Stimulated activated CD4-positive, alpha-beta T cell treated with anti-CD3 and anti-CD28 coated beads, Interleukin-4, amount 100 ng/mL, for 24 hours (primary cell): ENCODE results near the gene COG5.
A peak's percentile ranks its signal among the peaks of the same experiment; 100 is the strongest.
"Not testable (repeated sequence)": the region's sequence is repeated elsewhere in the genome, so short reads cannot be mapped to it uniquely, and the experiment has no call there.

Source experiments
- DNase-seq: peaks from one replicate; pipeline ENCODE4 v3.0.0-alpha.2; 2020

The COG5 gene

DNA sequence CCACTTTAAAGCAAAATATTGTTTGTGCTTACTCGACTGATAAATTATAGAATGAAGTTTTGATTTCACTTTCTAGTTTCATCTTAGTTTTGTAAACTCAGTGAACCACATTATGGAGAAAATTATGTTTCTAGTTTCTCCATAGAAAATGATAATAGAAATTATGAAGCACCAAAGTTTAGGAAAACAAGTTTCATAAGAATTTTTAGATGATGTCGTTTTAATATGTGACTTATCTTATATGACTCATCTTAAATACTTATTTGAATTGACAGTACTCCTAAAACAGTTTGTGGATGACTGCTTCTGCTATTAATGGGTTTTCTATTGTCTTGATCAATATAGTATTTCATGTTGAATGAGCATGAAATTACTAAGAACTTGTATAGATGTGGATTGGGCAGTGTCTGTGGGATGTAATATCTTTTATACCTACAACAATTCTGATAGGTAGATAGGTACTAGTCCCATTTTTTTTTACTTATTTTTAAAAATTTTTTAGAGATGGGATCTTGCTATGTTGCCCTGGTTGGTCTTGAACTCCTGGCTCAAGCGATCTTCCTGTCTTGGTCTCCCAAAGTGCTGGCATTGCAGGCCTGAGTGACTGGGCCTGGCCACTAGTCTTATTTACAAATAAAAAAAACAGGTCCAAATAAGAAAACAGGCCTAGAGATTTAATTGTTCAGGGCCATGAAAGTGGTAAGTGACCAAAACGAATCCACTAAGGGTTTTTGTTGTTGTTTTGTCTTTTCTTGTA, 391.3 kb downstream of the COG5 start:
- DNase-seq = no peak

DNA sequence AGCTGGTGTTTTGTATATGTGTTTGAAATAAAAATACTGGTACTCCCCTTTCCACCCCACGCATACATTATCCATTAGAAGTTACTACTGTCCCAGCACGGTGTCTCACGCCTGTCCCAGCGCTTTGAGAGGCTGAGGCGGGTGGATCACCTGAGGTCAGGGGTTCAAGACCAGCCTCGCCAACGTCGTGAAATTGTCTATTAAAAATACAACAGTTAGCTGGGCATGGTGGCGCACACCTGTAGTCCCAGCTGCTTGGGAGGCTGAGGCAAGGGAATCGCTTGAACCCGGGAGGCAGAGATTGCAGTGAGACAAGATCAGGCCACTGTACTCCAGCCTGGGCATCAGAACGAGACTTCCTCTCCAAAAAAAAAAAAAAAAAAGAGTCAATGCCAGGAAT, 392.2 kb downstream of the COG5 start:
- no peak for DNase-seq

DNA sequence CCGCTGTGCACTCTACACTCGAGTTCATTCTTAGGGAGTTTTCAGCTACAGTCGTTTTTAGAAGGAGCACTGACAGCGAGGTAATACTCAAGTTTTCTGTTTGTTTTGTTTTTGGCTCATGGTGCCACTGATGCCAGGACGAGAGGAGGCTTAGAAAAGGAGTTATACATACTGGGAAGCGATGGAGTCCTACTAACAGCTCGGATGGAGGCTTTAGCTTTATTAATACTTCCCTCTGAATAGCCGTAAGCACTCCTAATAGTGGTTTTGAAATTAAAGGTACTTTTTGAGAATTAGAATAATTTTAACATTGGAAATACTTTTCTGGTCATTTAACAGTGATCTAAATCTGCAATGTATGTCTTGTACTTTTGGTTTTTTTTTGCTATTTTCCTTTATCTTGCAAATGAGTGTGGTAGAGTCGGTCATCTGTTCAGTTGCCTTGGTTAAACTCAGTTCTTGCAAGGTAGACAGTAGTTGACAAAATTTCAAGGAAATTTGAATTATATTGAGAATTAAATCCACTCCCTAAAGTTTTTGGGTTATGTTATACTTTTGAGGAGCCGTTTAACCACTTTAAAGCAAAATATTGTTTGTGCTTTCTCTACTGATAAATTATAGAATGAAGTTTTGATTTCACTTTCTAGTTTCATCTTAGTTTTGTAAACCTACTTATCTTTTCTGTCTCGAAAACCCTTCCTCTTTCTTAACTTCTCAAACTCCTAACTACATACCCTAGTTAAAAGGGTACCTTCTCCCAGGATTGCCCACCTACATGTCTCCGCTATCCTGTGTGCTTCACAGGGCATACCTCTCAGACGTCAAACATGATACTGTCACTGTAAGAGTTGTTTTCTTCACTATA, 393.4 kb downstream of the COG5 start:
- DNase-seq = no peak

DNA sequence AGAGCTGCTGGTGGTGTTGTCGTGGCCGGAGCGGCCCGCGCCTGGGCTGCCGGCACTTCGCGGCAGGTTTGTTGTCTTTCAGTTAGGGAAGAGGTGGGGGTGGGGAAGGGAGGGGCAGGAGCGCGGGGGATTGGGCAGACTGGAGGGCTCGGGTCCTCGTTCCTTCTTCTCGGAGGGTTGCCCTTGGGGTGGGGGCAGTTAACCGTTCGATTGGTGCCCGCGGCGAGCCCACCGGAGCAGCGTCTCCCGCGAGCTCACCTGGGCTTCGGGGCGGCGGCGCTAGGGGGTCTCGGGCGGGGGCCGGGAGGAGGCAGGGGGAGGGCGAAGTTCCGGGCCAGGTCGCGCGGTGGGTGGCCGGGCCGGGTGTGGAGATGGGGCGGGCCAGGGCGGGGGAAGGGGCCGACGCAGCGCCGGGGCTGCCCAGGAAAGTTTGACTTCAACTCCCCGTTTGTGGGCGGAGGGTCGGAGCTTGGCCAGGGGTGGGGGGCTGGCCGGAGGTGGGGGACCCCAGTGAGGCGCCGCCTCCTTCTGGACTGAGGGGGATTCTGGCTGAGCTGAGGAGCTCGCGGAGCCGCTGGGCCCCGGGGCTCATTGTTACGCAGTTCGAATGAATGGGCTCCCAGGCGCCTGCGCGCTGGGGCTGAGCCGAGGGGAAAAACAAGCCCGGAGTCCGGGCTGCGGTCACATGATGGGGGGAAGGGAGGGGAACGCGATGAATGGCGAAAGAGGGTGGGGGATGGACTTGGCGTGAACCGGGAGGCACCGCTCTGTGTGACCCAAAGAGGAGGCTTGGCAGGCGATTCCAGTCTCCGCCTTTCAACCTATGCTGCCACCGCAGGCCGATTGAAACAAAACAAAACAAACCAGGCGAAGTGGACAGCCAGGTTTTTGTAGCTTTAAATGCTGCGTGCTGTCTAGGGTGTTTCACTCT, 394.3 kb downstream of the COG5 start:
- DNase-seq = peak; percentile 89

DNA sequence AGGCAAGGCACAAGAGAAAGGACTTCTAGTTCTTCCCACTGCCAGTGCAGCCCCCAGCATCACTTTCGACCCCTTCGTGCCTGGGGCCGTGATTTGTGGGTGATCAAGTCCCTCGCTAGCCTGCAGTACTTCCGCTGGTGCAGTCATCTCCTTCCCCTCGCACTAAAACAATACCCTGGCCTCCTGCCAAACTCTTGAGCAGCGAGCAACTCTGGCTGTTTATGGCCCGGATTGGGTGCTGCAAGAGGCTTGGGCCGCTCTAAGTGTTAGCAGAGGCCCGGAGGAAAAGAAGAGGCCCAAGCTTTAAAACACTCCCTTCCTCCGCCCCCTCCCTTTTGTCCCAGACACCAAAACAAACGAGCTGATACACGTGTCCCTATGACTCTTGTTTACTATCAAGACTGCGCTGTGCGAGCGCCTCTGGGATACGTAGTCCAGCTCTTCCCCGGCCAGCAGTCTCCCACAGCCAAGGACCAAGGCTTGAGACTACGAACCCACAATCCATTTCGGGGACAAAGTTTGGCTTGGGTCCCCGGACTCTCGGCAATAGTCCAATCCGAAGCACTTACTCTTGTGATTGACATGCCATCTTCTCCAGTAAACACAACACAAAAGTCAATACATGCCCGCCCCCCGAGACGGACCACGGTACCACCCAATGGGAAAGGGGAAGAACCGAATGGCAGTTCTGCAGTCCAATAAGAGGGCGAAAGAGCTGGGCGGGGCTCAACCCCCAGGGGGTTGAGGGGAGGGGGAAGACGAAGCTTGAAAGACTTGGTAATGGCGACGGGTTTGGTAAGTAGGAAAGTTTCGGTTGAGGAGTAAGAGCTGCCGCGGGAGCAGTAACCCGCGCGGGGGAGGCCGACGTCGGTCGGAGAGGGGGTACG, 395.2 kb downstream of the COG5 start, which contains the start of gene HBP1:
TSS of gene HBP1 (plus strand) at position 771 of the 887 bp plus-strand sequence. CDS start 10,891 bp downstream, outside the sequence.
- peak; percentile 99 for DNase-seq

DNA sequence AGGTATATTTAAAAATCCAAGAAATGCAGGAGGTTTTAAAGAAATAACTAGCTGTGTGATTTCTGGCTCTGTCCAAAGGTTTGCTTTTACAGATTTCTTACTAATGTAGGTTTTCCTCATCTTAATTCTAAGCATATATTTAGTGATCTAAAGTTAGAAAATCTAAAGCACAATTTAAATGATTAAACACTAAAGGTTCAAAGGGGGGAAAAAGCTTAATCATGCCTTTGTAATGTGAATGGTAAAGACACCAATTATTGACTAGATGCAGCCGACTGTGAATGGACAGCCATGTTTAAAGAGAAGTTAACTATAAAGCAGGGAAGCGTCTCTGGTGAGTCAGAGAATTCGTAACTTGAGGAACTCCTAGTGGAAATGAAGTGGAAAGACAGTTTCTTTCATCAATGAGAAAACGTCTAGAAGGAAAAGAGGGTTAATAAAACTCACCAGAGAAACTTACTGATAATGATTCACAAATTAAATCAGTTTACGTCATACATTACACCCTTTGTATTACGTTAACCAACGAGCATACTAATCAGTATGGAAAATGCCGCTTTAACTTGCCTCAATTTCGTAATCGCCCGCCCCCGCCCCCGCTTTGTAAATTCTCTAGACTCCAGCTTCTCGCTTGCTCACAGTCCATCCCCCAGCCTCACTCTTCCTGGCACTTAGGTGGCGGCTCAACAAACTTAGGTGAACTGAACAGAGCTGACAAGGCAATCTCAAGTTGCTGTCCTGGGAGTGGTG, 396.1 kb downstream of the COG5 start:
- peak; percentile 75 for DNase-seq

DNA sequence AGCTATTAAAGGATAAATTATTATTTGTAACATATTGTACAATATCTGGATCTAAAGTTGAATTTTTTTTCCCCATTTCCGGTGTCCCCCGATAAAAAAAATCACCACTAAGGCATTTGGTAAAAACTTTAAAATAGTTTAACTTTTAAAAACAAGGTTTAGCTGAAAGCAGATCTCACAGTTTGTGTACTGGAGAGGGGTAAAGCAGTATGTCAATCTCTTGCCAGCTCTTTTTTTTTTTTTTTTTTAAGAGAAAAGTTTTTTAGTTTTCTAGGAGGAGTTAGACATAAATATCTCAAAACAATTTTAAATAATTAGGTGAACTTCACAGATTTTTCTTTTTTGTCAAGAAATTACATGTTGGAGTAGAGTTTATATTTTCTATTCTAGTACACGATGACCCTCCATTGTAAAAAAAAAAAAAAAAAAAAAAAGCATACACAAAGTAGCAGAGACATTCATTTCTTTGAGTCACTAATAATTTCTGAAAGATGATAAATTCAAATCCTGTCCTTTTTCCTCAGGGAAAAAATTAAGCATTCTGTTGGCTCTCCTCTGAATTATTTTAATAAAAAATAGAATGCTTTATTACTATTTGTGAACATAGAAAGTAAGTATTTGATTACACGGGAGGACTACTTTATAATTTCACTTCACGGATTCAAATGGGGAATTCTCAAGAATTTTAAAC, 396.8 kb downstream of the COG5 start:
- DNase-seq = no peak

DNA sequence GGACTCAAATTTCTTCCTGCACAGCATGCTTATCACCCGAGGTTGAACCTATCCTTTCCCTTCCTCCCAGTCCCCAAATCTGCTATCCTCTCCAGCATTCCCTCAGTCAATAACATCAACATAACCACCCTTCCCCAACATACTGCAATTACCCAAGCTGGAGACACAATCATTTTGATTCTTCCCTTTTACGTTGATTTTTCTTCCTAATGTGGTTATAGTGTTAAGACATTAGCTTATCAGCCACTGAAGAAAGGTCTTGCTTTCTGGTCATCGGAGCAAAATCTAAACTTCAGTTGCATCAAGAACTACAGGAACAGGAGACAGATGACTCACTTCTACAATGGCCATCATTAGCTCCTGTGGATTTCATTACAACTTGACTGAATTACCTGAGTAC, 398.4 kb downstream of the COG5 start:
- no peak for DNase-seq

DNA sequence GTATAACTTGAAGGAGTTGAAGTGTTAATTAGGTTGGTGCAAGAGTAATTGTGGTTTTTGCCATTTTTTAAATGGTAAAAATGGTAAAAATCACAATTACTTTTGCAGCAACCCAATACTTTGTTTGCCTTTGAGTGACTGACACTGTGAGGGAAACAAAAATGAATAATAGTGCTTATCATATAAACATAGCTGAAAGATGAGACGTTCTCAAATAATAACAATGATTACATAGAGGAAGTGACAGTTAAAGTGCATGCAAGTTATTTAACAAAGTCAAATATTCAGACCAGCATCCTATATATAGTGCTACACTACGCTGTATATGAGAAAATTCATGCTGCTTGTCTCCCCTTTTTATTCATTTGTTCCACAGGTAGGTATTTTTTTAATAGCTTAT, 399.6 kb downstream of the COG5 start:
- DNase-seq = no peak

DNA sequence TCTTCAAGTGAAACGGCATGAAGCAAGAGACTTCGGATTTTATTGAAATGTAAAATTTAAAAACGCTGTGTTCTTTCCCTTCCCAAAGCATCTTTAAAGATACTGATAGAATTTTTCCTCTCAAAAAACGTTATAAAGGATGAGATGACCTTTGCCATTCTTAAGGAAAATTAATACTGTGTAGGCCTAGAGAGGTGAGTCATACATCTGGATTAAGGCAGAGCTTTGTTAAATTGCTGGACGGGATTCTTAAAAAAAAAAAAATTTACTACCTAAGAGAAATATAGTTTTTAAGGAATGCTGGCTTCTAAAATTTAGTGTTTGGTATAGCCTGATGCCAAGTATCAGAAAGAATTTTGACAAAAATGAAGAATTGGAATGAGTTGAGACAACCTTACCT, 401.2 kb downstream of the COG5 start:
- no peak for DNase-seq

DNA sequence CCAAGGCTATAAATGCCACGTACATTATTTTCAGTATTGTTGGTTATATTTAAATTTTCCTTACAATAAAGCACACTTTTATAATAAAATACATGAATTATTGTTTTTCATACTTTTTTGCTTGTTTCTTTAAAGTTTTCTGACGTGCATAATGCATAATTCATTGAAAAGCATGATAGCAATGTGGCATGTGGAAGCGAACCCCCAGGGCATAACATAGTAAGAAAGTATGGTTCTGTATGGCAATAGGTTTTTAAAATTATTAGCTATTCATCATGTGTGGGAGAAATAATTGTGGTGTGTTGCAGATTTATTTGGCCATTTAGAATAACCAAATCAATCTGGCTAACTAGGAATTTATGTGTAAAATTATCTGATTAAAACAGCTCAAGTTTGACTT, 402.3 kb downstream of the COG5 start:
- DNase-seq = no peak

DNA sequence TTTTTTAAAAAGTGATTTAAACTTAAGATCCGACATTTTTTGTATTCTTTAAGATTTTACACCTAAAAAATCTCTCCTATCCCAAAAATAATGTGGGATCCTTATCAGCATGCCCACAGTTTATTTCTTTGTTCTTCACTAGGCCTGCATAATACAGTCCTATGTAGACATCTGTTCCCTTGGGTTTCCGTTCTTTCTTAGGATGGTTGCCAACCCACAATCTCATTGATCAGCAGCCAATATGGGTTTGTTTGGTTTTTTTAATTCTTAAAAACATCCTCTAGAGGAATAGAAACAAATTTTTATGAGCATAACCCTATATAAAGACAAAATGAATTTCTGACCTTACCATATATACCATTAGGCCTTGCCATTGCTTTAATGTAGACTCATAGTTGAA, 403.3 kb downstream of the COG5 start:
- DNase-seq = no peak

DNA sequence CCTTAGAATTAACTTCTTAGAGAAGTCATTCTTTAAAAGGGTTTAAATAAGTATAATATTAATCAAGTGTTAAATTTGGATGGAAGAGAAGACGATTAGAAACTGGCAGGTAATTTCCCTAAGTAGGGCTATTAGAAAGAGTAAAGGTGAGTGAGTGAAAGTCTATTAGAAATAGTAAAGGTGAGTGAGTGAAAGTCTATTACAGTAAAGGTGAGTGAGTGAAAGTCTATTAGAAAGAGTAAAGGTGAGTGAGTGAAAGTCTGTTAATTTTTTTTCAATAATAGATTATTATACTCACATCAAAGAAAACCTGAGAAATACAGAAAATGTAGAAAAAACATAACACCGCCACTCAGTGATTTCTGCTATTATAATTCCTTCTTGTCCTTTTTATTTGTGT, 405.7 kb downstream of the COG5 start:
- no peak for DNase-seq

DNA sequence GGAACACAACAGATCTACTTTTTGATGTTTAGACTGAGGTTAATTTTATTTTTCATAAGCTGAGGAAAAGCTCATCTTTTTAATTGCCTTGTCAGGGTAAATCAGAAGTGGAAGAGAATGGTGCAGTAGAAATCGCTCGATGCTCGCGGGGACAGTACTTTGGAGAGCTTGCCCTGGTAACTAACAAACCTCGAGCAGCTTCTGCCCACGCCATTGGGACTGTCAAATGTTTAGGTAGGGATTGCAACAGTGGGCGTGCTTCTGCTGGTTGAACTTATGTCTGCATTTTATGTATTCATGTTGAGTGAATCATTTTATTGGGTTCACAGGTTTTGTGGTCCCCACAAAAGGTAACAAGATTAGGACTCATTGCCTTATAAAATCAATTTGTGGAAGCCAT, 406.6 kb downstream of the COG5 start:
- DNase-seq = no peak

DNA sequence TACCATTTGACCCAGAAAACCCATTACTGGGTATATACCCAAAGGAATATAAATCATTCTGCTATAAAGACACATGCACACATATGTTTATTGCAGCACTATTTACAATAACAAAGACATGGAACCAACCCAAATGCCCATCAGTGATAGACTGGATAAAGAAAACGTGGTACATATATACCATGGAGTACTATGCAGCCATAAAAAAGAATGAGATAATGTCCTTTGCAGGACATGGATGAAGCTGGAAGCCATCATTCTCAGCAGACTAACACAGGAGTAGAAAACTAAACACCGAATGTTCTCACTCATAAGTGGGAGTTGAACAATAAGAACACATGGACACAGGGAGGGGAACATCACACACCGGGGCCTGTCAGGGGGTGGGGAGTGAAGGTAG, 408.0 kb downstream of the COG5 start:
- DNase-seq = not testable (repeated sequence)

DNA sequence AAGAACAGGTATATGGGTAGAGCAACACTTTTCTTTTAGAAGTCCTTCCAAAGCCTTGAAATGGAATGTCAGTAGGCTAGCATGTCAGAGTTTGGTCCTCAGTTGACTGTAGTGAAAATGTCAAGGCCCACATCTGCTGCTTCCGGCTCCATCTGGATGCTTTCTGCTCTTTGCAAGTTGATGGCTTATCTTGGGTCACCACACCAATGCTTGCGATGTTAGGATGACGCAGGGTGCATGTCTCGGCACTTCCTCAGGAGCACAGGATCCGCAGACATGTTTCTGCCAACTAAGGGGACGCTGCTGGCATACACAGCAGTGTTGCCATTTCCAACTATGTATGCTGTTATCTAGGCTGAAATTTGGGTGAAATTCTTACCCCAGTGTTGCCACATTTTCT, 408.9 kb downstream of the COG5 start:
- DNase-seq = no peak

DNA sequence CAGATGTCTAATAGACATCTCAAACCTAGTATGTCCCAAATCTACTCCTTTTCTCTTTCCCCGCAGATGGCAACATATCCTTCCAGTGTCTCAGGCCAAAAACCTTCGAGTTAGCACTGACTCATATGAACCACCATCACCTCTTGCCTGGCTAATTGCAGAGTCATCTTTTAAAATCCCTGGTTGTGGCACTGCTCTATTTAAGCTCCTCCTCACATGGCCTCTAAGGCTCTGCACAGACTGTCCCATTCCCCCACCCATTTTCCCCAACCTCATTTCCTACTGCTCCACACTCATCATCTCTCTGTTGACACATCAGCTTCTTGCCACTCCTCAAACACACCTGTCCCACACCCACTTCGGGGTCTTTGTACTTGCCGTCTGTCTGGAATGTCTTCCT, 411.7 kb downstream of the COG5 start:
- DNase-seq = no peak
